ENCODE data around the gene ADCY9. TPM values are rescaled to one million over a fixed set of nuclear protein-coding genes. Genes with fewer than 3 reads are reported as not detected.

Gene ADCY9
- total RNA-seq, 1 experiment from 2014 or later, result 9.8 TPM

- no TSS peak for BruUV-seq (replicated peaks)
- Histone ChIP-seq H3K27ac (ENCODE audit: low read depth, low read length) (no peak overlapping the region), H3K9me3 (ENCODE audit: control insufficient read depth in 1 of 2, insufficient read depth in 1 of 2, low read depth in 1 of 2, low read length in 2 of 2) (no peaks in the 10 kb centered on the region), H3K9ac (ENCODE audit: low read length) (no peak overlapping the region), H3K4me1 (ENCODE audit: control insufficient read depth in 1 of 2, insufficient read depth in 2 of 2, low read length in 2 of 2) (no peaks in the 10 kb centered on the region), H3K4me2 (ENCODE audit: low read length) (no peak overlapping the region), H3K4me3 (replicated peaks in 1 of 2; ENCODE audit: low read depth in 1 of 2, low read length in 2 of 2) (no peak overlapping the region), H3K79me2 (ENCODE audit: insufficient read depth, low read length) (no peaks in the 10 kb centered on the region), H3K9me2 (ENCODE audit: insufficient read depth) (no peaks in the 10 kb centered on the region), H3K36me3 (ENCODE audit: control insufficient read depth in 1 of 2, insufficient read depth in 2 of 2, low read length in 2 of 2) (no peaks in the 10 kb centered on the region), H3K27me3 (ENCODE audit: insufficient read depth, low read length) (no peaks in the 10 kb centered on the region), H2AFZ (ENCODE audit: low read depth, low read length, poor library complexity, severe bottlenecking) (no peak overlapping the region), H4K20me1 (ENCODE audit: insufficient read depth) (no peaks in the 10 kb centered on the region)
- RAD21 ChIA-PET (ENCODE audit: low non-redundant PET in 1 of 2, low total read pairs in 2 of 2, uncharacterized antibody in 2 of 2, unreplicated experiment in 2 of 2), result interaction anchor here in 1 of 2 experiments (0.6 kb wide), 1 partner anchor 11 kb away, joined by 4 read pairs; no protein-coding TSS in a partner anchor
- intact Hi-C loops (cut with micrococcal nuclease), result no loop called here
- TF ChIP-seq SRF (IDR thresholded peaks at IDR 0.05; ENCODE audit: low read depth) (no peak), YY1 (IDR thresholded peaks at IDR 0.05; ENCODE audit: extremely low read depth, insufficient replicate concordance, low read depth, low read length) (no peak), ZNF274 (IDR thresholded peaks at IDR 0.05; ENCODE audit: low read depth, low read length) (no peak), EZH2 (IDR thresholded peaks at IDR 0.05) (no peak), EGR1 (IDR thresholded peaks at IDR 0.05; ENCODE audit: low read depth) (no peak), ATF3 (IDR thresholded peaks at IDR 0.05) (no peak), POLR2AphosphoS5 (IDR thresholded peaks at IDR 0.05; ENCODE audit: low read depth, low read length) (no peak), SIN3A (IDR thresholded peaks at IDR 0.05; ENCODE audit: low read depth) (no peak), JUND (IDR thresholded peaks at IDR 0.05) (no peak), REST (IDR thresholded peaks at IDR 0.05; ENCODE audit: low read depth) (no peak), CEBPB (IDR thresholded peaks at IDR 0.05; ENCODE audit: low read depth) (no peak), POLR2A (IDR thresholded peaks at IDR 0.05; ENCODE audit: borderline replicate concordance, extremely low read depth, insufficient read depth, insufficient read length) (no peak), EZH2phosphoT487 (IDR thresholded peaks at IDR 0.05; ENCODE audit: borderline replicate concordance) (no peak), SP1 (IDR thresholded peaks at IDR 0.05; ENCODE audit: low read depth) (no peak), FOSL1 (IDR thresholded peaks at IDR 0.05; ENCODE audit: low read depth) (no peak), CBX3 (IDR thresholded peaks at IDR 0.05; ENCODE audit: low read depth) (no peak)
- POLR2A ChIA-PET, result no interaction called here
- no peak for DNase-seq (ENCODE audit: low read depth, low spot score)
- ATAC-seq, result no peak
- CTCF ChIA-PET, result no interaction called here
These were observed 73.7 kb downstream of the ADCY9 start for GRCh38 chr16:4042581-4042980.

Measured in HCT116 (cell line).